ENCODE results near the gene SLC13A1.
A peak's percentile ranks its signal among the peaks of the same experiment; 100 is the strongest.

The SLC13A1 gene

GRCh38 chr7:123193235-123193634 is 6.5 kb downstream of the SLC13A1 start:
- no peak for DNase-seq

DNA sequence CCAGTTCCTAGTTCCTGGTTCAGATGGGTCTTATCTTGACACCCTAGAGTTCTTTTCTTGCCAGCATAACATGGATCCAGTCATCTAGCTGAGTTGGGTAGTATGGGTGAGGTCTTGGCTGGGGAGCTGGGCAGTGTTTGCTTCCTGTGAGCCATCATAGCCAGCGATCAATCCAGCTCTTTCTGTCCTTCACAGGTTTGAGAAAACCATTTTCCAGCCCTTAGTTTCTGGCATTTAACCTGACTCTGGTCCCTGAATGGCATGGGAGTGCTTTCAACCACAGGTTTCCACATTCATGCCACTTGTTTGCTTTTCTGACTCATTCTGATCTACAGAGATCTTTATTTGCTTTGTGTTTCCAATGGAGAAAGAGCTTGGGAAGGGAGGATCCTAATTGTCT is 8.6 kb downstream of the SLC13A1 start:
- no peak for DNase-seq

GRCh38 chr7:123190109-123190831 is 9.5 kb downstream of the SLC13A1 start:
- DNase-seq, result peak in 2 of 3 donors; percentile 5 to 19

DNA sequence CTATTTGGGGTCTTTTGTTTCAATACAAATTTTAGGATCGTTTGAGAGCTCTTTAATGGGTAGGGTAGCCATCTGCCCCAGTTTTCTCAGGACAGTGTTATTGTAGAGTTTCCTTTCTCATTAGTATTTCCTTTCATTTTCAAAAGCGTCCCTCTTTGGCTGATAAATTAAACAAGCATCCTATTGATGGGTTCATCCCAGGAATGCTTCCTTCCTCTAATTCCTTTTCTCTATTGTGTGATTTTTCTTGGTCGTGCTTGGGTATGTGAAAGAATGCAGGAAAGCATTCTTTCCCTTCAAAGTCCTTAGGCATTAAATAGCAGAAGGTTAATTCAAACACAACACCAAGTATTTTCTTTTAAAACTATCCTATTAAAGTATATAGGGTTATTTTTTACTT is 14.0 kb downstream of the SLC13A1 start:
- no peak for DNase-seq

DNA sequence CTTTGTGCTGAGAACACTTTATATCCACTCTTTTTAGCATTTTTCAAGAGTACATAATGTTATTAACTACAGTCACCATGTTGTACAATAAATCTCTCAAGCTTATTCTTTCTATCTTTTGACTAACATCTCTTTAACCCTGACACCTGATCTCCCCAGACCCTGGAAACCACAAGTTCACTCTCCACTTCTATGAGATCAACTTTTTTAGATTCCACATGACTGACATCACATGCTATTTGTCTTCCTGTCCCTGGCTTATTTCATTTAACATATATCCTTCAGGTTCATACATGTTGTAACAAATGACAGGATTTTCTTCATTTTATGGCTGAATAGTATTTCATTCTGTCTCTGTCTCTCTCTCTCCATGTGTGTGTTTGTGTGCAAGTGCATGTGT is 15.5 kb downstream of the SLC13A1 start:
- no peak for DNase-seq

GRCh38 chr7:123183431-123183830 is 16.3 kb downstream of the SLC13A1 start:
- DNase-seq, result no peak

- DNase-seq, result no peak
These were observed 22.3 kb downstream of the SLC13A1 start for GRCh38 chr7:123177442-123177841.

DNA sequence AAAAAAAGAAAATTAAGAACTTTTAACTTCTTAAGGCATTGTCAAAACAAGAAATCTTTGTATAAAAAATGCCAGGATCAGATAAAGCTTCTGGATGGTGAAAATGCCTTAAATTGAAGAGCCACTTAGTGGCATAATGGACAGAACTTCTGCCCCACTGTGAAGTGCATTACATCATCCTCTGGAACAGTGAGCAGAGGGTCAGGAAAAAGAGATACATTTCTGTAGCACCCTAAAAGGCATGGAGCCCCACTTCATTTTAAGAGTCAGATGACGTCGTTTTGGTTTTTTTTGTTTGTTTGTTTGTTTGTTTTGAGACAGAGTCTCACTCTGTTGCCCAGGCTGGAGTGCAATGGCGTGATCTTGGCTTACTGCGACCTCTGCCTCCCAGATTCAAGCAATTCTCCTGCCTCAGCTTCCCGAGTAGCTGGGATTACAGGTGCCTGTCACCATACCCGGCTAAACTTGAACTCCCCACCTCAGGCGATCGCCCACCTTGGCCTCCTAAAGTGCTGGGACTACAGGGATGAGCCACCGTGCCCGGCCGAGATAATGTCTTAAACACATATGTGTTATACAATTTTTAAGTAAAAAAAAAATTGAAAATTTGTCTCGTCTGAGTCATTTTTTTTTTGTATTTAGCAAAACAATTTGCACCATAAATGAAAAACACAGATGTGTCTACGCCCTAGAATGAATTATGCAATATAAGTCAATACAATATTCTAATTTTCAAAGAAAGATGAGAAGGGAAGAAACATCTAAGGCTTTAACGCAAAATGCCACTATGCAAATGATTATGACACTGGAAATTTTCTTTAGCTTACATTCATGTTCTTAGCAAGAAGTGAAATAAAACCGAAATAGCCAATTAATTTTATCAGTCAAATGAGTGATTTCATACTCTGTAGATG is 29.2 kb downstream of the SLC13A1 start:
- DNase-seq, result no peak

DNA sequence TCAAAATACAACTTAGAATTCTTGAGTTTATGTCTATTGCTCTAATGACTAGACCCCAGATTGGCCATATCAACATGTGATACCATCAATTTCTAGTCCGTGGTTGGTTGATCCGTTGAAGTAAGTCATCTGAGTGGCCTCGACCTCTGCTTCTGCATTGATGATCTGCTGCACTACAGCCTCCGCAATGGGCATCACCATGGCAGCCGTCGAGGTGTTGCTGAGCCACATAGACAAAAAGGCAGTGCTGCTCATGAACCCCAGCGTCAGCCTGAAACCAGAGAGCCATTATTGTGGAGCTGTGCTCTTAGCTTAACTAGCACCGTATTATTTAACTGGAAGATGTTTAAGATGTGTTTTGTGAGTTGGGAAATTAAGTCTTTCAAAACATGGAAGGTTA is 30.7 kb downstream of the SLC13A1 start:
- DNase-seq, result no peak

- no peak for DNase-seq
These were observed 42.2 kb downstream of the SLC13A1 start for GRCh38 chr7:123157606-123158005.

- DNase-seq, result no peak
These were observed 44.2 kb downstream of the SLC13A1 start for GRCh38 chr7:123155571-123155970.

DNA sequence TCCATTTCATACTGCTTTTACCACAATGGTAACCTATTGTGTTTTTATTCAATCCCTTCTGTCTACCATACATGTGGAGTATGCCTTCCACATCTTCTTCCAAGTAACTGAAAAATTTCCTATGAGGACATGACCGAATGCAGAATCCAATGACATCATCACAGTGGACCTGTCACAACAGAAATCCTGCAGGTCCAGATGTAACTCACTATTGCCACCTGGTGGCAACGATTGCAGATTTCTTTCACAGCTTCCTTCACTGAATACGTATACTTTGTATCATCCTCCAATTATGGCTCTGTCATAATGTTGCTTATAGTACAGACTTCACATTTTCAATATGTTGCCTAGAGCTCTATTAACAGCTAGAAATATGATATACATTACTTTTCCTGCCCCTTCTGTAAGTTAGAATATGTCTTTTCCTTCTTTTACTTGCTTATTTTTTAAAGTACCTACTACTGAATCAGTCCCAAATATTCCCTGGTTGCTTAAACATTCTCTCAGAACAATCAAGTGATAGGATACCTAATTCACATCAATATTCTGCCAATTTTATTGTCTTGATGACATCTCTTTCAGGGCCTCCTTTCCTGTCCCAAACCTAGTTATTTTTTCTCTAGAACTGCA is 45.4 kb downstream of the SLC13A1 start:
- peak; percentile 78 to 86 (median 82) for DNase-seq

- DNase-seq, result no peak
These were observed 48.3 kb downstream of the SLC13A1 start for GRCh38 chr7:123151443-123151842.

DNA sequence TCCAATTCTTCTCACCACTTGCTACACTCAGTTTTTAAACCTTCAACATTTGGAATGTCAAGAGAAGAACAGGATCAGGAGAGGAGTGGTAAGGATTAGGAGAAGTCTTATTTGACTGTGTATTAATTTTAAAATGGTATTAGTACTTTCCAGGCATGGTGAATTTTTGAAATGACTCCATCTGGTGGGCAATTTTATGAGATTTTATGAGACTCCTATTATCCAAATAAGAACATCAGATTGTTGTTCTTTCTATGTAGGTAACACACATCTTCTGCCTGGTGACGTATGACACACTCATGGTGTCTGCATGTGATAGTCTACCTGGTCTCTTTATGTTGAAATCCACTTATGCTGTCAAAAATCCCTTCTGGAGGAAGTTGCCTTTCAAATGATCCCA is 51.0 kb downstream of the SLC13A1 start:
- no peak for DNase-seq

DNA sequence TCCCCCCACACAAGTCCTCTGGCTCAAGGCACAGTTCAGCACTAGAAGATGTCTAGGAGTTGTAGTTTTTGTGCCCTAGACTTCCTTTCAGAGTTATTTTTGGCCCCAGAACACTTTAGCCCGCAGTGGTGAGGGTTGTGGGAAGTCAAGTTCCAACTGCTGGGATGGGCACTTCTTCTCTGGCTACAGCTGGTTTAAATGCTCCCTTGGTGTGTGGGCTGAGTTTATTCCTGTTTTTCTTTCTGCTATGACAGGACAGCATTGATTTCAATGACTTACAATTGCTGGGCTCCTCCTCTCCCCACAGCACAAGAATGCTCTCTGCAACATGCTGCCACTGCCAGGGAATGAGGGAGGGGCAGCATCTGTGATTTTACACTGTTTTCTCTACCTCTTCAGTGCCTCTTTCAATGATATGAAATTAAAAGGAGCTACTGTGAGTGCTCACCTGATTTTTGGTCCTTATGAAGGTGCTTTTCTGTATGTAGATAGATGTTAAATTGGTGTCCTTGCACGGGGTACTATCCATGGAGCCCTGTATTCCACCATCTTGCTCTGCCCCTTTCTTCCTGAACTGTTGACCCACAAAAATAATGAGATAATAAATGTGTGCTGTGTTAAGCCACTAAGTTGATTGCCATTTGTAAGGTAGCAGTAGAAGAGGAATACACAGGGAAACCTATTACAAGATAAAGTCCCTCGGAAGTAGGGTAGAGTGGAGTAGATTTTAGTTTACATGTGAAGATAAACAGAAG is 56.3 kb downstream of the SLC13A1 start:
- no peak for DNase-seq

DNA sequence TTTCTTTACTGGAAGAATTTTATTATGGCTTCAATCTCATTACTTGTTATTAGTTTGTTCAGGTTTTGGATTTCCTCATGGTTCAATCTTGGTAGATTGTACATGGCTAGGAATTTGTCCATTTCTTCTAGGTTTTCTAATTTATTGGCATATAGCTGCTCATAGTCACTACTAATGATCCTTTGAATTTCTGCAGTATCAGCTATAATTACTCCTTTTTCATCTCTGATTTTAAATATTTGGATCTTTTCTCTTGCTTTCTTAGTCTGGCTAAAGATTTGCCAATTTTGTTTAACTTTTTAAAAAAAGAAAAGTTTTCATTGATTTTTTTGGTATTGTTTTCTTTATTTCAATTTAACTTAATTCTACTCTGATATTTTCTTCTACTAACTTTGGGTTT is 59.2 kb downstream of the SLC13A1 start:
- no peak for DNase-seq

DNA sequence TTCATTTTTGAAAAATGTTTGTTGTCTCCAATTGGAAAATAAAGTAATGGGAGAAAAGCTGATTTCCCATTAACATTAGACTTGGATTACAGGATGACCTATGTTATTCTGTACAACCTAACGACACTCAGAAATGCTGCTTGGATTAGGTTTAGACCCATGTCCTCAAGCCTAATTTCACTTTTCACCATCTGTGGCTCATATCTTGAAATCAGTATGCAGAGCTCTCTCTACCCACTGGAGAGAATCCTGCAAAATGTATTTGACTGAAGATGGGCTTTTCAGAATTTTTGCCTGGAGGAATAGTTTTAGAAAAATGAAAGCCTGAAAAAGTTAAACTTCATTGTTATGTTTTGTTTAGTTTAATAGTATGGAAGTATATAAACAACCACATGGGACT is 63.8 kb downstream of the SLC13A1 start:
- DNase-seq, result no peak

- no peak for DNase-seq
These were observed 65.8 kb downstream of the SLC13A1 start for GRCh38 chr7:123133924-123134323.

DNA sequence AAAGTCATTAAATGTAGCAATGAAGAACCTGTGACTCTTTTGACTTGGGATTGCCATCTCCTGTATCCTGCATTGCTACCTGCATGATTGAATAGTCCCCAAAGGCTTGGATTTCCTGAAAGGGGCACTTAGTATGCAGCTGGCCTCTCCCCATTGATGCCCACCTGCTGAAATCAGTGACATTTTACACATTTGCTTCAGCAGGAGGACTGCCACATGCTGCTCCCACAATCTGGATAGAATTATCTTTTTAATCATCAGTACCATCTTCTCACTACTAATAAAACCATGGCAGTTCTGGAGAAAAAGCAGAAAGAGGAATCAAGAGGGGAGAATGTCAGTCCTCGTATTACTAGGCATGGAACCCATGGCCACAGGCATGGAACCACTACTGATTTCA is 67.8 kb downstream of the SLC13A1 start:
- no peak for DNase-seq

DNA sequence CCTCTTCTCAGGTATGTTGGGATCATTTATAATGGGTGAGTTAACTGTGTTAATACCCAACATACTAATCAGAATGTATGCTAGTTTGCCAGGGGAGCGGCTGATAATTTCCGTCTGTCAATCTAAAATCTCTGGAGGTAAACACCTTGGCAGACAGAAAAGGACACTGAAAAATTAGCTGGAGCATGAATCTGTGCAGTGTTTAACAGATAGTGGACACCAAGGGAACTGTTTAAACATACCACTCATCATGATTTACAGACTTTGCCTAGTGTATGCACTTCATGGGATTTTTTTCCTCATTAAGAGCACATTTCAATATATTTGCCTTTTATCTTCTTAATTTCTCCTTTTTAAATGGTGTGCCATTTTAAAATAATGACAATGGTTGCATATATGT is 68.2 kb downstream of the SLC13A1 start:
- no peak for DNase-seq

- DNase-seq, result no peak
These were observed 68.6 kb downstream of the SLC13A1 start for GRCh38 chr7:123131140-123131539.

DNA sequence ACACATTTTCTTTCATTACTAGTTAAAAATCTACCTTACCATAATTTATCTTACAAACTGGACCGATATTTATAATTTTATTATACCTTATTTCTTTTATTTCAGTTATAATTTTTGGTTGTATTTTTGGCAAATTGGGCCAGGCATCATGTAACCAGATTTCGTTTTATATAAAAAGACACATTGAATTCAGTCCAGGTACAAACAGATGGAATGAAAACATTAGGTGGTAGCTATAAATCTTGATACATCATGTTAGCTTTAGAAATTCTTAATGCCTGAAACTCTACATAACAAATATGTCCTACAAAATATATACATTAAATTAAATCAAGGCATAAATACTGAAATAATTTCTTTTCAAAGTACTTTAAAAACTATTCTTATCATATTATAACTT is 73.1 kb downstream of the SLC13A1 start:
- no peak for DNase-seq

DNA sequence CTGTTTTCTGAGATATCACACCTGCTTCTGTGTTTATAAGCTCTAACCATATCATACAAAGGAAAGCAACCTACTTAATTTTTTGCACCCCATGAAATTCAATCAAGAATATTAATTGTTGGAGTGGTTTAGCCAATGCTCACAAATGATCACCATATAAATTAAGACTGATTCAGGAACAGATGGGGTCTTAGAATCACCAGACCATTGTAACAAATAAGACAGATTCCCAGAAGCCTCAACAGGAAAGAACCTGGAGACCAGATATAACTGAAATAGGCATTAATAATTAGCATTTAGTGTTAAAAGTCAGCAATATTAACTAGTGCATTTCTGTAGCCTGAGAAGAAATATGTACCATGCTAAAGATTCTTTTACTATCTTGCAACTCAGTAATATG is 73.6 kb downstream of the SLC13A1 start:
- DNase-seq, result no peak

Measured in suppressor macrophage treated with lipopolysaccharide for 1 hour (primary cell).